BJ (cell line): ENCODE results near the gene USP37. TPM values are rescaled to one million over a fixed set of nuclear protein-coding genes. Genes with fewer than 3 reads are reported as not detected.

ENCODE experiments used
- CTCF ChIA-PET: fragments of 350-600 bp; formaldehyde crosslinking; extraction: SDS; loops from one replicate; lab custom pipeline; 2021; ENCODE audit warnings: antibody characterized with exemption, inconsistent platforms; lab: Yijun Ruan, JAX
- POLR2A ChIA-PET: fragments of 300-600 bp; sonication (Branson Sonifier 250); formaldehyde crosslinking; extraction: SDS; loops from one replicate; lab custom pipeline; 2021; ENCODE audit warnings: antibody characterized with exemption; lab: Charles Lee
- DNase-seq: peaks from one replicate; pipeline ENCODE4 v3.0.0-alpha.2; 2011; ENCODE audit warnings: low read depth
- H3K27me3 ChIP-seq: 2 replicates; pipeline ENCODE4 v1.6.0; 2011; ENCODE audit warnings: low read length; ENCODE audit not compliant: control insufficient read depth, insufficient read depth
- H3K36me3 ChIP-seq: 2 replicates; pipeline ENCODE4 v1.5.1; 2011; ENCODE audit warnings: low read length; ENCODE audit not compliant: control insufficient read depth, insufficient read depth
- H3K4me3 ChIP-seq: 2 replicates; pipeline ENCODE4 v1.5.1; 2011; ENCODE audit warnings: low read depth, mild to moderate bottlenecking, control low read depth, low read length
- polyA minus RNA-seq: library from RNA; depleted of rRNA, polyadenylated mRNA; stranded (reverse); fragments of >200 nt; gene quantifications from 2 replicates; pipeline ENCODE4 v1.2.3, GENCODE V29; 2011; rRNA and poly(A)+ RNA removed
- polyA plus RNA-seq: library from polyadenylated mRNA; depleted of rRNA; stranded (reverse); fragments of >200 nt; gene quantifications from 2 replicates; pipeline ENCODE4 v1.2.3, GENCODE V29; 2011; rRNA removed
- TF ChIP-seq, protein P1 (sequence below): IDR thresholded peaks from 2 replicates; pipeline ENCODE4 v1.5.1; 2011; ENCODE audit warnings: low read depth, mild to moderate bottlenecking, control low read depth, inconsistent platforms, low read length, moderate library complexity; ENCODE audit not compliant: insufficient read depth

USP37 gene, protein sequence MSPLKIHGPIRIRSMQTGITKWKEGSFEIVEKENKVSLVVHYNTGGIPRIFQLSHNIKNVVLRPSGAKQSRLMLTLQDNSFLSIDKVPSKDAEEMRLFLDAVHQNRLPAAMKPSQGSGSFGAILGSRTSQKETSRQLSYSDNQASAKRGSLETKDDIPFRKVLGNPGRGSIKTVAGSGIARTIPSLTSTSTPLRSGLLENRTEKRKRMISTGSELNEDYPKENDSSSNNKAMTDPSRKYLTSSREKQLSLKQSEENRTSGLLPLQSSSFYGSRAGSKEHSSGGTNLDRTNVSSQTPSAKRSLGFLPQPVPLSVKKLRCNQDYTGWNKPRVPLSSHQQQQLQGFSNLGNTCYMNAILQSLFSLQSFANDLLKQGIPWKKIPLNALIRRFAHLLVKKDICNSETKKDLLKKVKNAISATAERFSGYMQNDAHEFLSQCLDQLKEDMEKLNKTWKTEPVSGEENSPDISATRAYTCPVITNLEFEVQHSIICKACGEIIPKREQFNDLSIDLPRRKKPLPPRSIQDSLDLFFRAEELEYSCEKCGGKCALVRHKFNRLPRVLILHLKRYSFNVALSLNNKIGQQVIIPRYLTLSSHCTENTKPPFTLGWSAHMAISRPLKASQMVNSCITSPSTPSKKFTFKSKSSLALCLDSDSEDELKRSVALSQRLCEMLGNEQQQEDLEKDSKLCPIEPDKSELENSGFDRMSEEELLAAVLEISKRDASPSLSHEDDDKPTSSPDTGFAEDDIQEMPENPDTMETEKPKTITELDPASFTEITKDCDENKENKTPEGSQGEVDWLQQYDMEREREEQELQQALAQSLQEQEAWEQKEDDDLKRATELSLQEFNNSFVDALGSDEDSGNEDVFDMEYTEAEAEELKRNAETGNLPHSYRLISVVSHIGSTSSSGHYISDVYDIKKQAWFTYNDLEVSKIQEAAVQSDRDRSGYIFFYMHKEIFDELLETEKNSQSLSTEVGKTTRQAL
- 1.9 and 3.6 TPM in 2 replicates for polyA plus RNA-seq
- polyA minus RNA-seq = 4.2 and 5.2 TPM in 2 replicates

DNA sequence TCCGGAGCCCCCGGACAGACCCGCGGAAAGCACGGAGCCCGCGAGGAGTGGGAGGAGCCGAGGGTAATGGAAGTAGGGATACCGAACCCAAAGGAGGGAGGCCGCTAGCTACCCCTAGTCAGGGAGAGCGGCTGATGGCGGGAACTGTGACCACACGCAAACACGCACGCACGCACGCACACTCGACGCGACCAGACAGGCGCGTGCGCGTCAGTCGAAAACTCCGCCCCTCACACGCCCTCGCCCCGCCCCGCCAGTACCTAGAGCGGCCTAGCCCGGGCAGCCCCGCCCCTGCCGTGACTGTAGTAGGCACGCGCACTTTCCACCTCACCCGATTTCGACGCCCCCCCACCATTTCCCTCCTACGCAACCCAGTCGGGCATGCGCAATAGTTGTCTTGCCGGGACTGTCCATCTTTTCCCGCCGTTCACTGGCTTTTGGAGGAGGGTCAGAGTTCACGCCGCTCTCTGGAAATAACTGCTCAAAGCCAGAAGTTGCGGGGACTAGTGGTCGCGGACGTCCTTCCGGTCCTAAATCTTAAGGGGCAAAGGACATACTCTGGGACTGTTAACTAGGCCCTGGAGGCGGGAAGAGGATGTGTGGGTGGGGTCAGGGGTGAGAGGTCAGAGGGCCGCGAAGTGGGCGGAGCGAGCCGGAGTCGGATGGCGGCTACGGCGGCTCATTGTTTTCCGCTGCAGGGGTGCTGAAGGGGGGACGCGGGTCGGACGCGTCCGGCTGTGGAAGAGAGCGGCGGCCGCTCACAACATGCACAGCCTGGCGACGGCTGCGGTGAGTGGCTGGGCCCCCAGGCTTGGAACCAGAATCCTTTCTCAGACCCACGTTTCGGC is at the start of gene USP37, which contains the start of gene CNOT9:
USP37 (minus strand) TSS at position 162 of the 848 bp plus-strand sequence. CDS start 9,698 bp downstream, outside the sequence.
CNOT9 (plus strand) TSS at position 650 of the 848 bp plus-strand sequence; CDS start at position 766, 116 bp downstream.
- TF ChIP-seq, protein P1, sequence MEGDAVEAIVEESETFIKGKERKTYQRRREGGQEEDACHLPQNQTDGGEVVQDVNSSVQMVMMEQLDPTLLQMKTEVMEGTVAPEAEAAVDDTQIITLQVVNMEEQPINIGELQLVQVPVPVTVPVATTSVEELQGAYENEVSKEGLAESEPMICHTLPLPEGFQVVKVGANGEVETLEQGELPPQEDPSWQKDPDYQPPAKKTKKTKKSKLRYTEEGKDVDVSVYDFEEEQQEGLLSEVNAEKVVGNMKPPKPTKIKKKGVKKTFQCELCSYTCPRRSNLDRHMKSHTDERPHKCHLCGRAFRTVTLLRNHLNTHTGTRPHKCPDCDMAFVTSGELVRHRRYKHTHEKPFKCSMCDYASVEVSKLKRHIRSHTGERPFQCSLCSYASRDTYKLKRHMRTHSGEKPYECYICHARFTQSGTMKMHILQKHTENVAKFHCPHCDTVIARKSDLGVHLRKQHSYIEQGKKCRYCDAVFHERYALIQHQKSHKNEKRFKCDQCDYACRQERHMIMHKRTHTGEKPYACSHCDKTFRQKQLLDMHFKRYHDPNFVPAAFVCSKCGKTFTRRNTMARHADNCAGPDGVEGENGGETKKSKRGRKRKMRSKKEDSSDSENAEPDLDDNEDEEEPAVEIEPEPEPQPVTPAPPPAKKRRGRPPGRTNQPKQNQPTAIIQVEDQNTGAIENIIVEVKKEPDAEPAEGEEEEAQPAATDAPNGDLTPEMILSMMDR = no peak
- Histone ChIP-seq H3K4me3 (peak within 1 kb of the TSS; percentile 95), H3K36me3 (0 out of 2 replicates have a peak, but pooled peaks cover 1% of the 10 kb centered on the region), H3K27me3 (no peaks in the 10 kb centered on the region)
- POLR2A ChIA-PET = interaction anchor here (0.6 kb wide), 1 partner anchor 73 kb away, joined by 5 read pairs; no protein-coding TSS in a partner anchor
- CTCF ChIA-PET = no interaction called here
- peak; percentile 87 for DNase-seq

DNA sequence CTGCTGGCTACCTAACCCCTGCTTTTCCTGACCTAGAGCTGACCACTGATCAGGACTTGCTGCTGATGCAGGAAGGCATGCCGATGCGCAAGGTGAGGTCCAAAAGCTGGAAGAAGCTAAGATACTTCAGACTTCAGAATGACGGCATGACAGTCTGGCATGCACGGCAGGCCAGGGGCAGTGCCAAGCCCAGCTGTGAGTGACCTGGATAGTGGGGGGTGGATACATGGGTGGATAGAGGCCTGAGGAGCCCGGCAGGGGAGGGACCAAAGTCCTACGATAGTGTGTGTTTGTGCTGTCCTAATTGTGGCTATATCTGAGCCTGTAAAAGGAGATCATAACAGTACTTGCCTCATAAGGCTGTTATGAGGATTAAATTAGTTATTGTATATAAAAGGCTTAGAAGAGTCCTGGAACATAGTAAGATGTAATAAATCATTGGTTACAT is 47.7 kb upstream of the USP37 start:
- TF ChIP-seq, protein P1 = no peak
- no peak overlapping the region for H3K4me3 ChIP-seq
- CTCF ChIA-PET = interaction anchor here (0.7 to 1.8 kb wide), 4 partner anchors 8 to 33 kb away, joined by 3 to 4 read pairs (median 3); partner anchors contain the start of gene PLCD4
- no peaks in the 10 kb centered on the region for H3K27me3 ChIP-seq
- no peaks in the 10 kb centered on the region for H3K36me3 ChIP-seq
- POLR2A ChIA-PET = no interaction called here
- DNase-seq = no peak

DNA sequence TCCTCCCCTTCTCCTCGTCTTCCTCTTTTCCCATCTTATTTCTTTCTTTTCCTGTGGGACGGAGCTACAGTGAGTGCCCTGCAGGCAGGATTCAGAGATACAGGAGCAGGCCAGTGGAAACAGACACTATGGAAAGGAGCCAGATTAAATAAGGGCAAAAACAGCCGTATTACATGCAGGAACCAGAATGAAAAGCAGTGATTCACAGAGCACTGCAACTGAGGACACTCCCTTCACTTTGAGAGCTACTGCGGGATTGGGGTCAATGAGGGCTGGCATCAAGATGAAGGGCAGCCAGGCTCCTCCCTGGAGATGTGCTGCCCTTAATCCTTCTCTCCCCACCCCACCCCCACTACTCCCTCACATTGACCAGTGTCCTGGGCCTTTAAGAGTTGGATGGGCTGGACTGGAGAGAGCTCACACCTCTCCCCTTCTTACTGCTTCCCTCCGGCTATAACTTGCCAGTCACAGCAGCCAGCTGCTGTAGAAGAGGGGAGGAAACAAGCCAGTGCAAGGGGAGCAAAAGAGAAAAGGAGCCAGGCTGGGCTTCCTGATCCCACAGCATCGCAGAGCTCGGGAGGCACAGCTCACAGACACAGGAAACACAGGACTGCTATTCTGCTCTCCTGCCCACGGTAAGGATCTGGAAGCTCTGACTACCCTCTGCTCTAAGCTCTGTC is 39.4 kb upstream of the USP37 start, which contains the start of gene PLCD4:
PLCD4 (plus strand) TSS at position 464 of the 680 bp plus-strand sequence. CDS start 7,841 bp downstream, outside the sequence.
- peak; percentile 58 for DNase-seq
- TF ChIP-seq, protein P1 = peak; percentile 39
- CTCF ChIA-PET = interaction anchor here (0.7 to 2.2 kb wide), 11 partner anchors 9 to 291 kb away, joined by 3 to 8 read pairs (median 4); partner anchors contain the start of genes BCS1L and ZNF142
- Histone ChIP-seq H3K4me3 (no peak within 1 kb of the TSS; the same call in 1 of the 2 replicates), H3K27me3 (no peaks in the 10 kb centered on the region), H3K36me3 (no peaks in the 10 kb centered on the region)
- POLR2A ChIA-PET = no interaction called here

DNA sequence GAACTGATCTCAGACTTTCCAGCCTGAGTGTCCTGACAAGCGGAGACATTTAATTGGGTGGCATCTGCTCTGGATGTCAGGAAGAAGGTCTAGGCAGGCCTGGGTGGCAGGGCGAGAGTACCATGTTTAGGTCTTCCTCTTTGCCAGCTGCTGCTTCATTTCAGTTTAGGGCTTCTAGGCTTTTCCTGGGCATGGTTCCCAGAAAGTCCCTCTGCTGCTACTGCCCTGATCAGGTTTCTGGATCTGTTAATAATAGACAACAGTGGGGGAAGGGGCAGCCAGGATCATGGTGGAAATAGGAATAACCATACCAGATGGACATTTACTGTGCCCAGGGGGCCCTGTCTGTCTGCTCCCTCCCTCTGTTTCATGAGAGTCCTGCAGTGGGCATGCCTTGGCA is 37.3 kb upstream of the USP37 start:
- TF ChIP-seq, protein P1 = no peak
- H3K4me3 ChIP-seq = no peak overlapping the region
- POLR2A ChIA-PET = no interaction called here
- H3K36me3 ChIP-seq = no peaks in the 10 kb centered on the region
- H3K27me3 ChIP-seq = no peaks in the 10 kb centered on the region
- CTCF ChIA-PET = interaction anchor here (0.6 kb wide), 1 partner anchor 106 kb away, joined by 3 read pairs; the partner anchor contains the start of gene TTLL4
- no peak for DNase-seq
